HEK293 (cell line): ENCODE results near the gene TRIM24.

Source experiments
- CTCF ChIA-PET: fragments of 350-600 bp; formaldehyde crosslinking; extraction: SDS; loops from one replicate; lab custom pipeline; 2021; ENCODE audit warnings: antibody characterized with exemption; lab: Yijun Ruan, JAX
- POLR2A ChIA-PET: fragments of 300-600 bp; formaldehyde crosslinking; extraction: SDS; loops from one replicate; lab custom pipeline; 2020; ENCODE audit warnings: antibody characterized with exemption, inconsistent platforms; lab: Yijun Ruan, JAX
- H3K27ac ChIP-seq: fragments of 200-500 bp; sonication (Bioruptor generic); 2 replicates; pipeline ENCODE4 v1.5.1; 2014; ENCODE audit warnings: low read depth, low read length, control low read depth, inconsistent platforms; ENCODE audit errors: extremely low read depth
- H3K36me3 ChIP-seq, 2 experiments: fragments of 200-500 bp in 1 of 2; sonication (Bioruptor generic) in 1 of 2; 1 replicate in 1 of 2; 2 replicates in 1 of 2; pipeline ENCODE4 v1.5.1; 2014 to 2017; ENCODE audit warnings: inconsistent platforms in 2 of 2, low read length in 2 of 2; ENCODE audit not compliant: control insufficient read depth in 2 of 2, insufficient read depth in 1 of 2
- H3K4me1 ChIP-seq: fragments of 200-500 bp; sonication (Bioruptor generic); 2 replicates; pipeline ENCODE4 v1.5.1; 2014; ENCODE audit warnings: mild to moderate bottlenecking, low read length, inconsistent platforms; ENCODE audit not compliant: control insufficient read depth, insufficient read depth
- H3K4me3 ChIP-seq: 2 replicates; pipeline ENCODE4 v1.5.1; 2011; ENCODE audit warnings: low read depth, mild to moderate bottlenecking, control low read depth, low read length, moderate library complexity
- H3K9me3 ChIP-seq: fragments of 200-500 bp; sonication (Bioruptor generic); 2 replicates; pipeline ENCODE4 v1.5.1; 2014; ENCODE audit warnings: low read depth, low read length, inconsistent platforms; ENCODE audit not compliant: control insufficient read depth, insufficient read depth
- RBAK ChIP-seq: fragments of 450-650 bp; formaldehyde crosslinking; IDR thresholded peaks from 2 replicates; pipeline ENCODE4 v1.5.1; 2016; ENCODE audit warnings: missing biosample characterization, missing genetic modification characterization
- REPIN1 ChIP-seq: fragments of 450-650 bp; formaldehyde crosslinking; IDR thresholded peaks from 2 replicates; pipeline ENCODE4 v1.5.1; 2017; ENCODE audit warnings: missing biosample characterization, missing genetic modification characterization, low read depth
- ZBTB1 ChIP-seq: fragments of 450-650 bp; formaldehyde crosslinking; IDR thresholded peaks from 2 replicates; pipeline ENCODE4 v1.5.1; 2016; ENCODE audit warnings: missing biosample characterization, missing genetic modification characterization
- ZBTB48 ChIP-seq: fragments of 450-650 bp; formaldehyde crosslinking; IDR thresholded peaks from 2 replicates; pipeline ENCODE4 v1.5.1; 2016; ENCODE audit warnings: missing biosample characterization, missing genetic modification characterization
- ZFP41 ChIP-seq: fragments of 450-650 bp; formaldehyde crosslinking; IDR thresholded peaks from 2 replicates; pipeline ENCODE4 v1.5.1; 2016; ENCODE audit warnings: missing biosample characterization, missing genetic modification characterization, borderline replicate concordance
- ZNF112 ChIP-seq: fragments of 450-650 bp; formaldehyde crosslinking; IDR thresholded peaks from 2 replicates; pipeline ENCODE4 v1.5.0; 2017; ENCODE audit warnings: missing biosample characterization, missing genetic modification characterization
- ZNF157 ChIP-seq: fragments of 450-650 bp; formaldehyde crosslinking; IDR thresholded peaks from 2 replicates; pipeline ENCODE4 v1.5.1; 2016; ENCODE audit warnings: missing biosample characterization, missing genetic modification characterization
- ZNF223 ChIP-seq: fragments of 450-650 bp; formaldehyde crosslinking; IDR thresholded peaks from 2 replicates; pipeline ENCODE4 v1.5.1; 2016; ENCODE audit warnings: missing biosample characterization, missing genetic modification characterization
- ZNF335 ChIP-seq: fragments of 450-650 bp; formaldehyde crosslinking; conservative IDR thresholded peaks from 2 replicates; pipeline ENCODE4 v1.5.1; 2016; ENCODE audit warnings: missing biosample characterization, missing genetic modification characterization
- ZNF341 ChIP-seq: fragments of 450-650 bp; formaldehyde crosslinking; IDR thresholded peaks from 2 replicates; pipeline ENCODE4; 2016; ENCODE audit warnings: low read depth, missing biosample characterization, missing genetic modification characterization
- ZNF37A ChIP-seq: fragments of 450-650 bp; IDR thresholded peaks from 2 replicates; pipeline ENCODE4 v1.5.1; 2018; ENCODE audit warnings: missing biosample characterization, missing genetic modification characterization
- ZNF555 ChIP-seq: fragments of 450-650 bp; formaldehyde crosslinking; conservative IDR thresholded peaks from 2 replicates; pipeline ENCODE4 v1.5.1; 2017; ENCODE audit warnings: missing biosample characterization, mild to moderate bottlenecking, missing genetic modification characterization, inconsistent platforms
- ZNF571 ChIP-seq: fragments of 450-650 bp; formaldehyde crosslinking; IDR thresholded peaks from 2 replicates; pipeline ENCODE4 v1.5.0; 2017; ENCODE audit warnings: missing biosample characterization, missing genetic modification characterization
- ZNF600 ChIP-seq: fragments of 450-650 bp; formaldehyde crosslinking; IDR thresholded peaks from 2 replicates; pipeline ENCODE4 v1.5.1; 2016; ENCODE audit warnings: missing biosample characterization, missing genetic modification characterization
- ZNF624 ChIP-seq: fragments of 450-650 bp; formaldehyde crosslinking; IDR thresholded peaks from 2 replicates; pipeline ENCODE4 v1.5.1; 2017; ENCODE audit warnings: missing biosample characterization, missing genetic modification characterization
- ZNF658 ChIP-seq: fragments of 450-650 bp; formaldehyde crosslinking; IDR thresholded peaks from 2 replicates; pipeline ENCODE4; 2016; ENCODE audit warnings: missing biosample characterization, missing genetic modification characterization
- ZNF670 ChIP-seq: fragments of 450-650 bp; formaldehyde crosslinking; IDR thresholded peaks from 2 replicates; pipeline ENCODE4 v1.5.1; 2016; ENCODE audit warnings: missing biosample characterization, missing genetic modification characterization, low read depth
- ZNF768 ChIP-seq: fragments of 450-650 bp; formaldehyde crosslinking; IDR thresholded peaks from 2 replicates; pipeline ENCODE4 v1.5.1; 2018; ENCODE audit warnings: missing biosample characterization, mild to moderate bottlenecking, missing genetic modification characterization
- ZNF792 ChIP-seq: fragments of 450-650 bp; formaldehyde crosslinking; IDR thresholded peaks from 2 replicates; pipeline ENCODE4 v1.5.1; 2016; ENCODE audit warnings: missing biosample characterization, missing genetic modification characterization
- ZNF830 ChIP-seq: fragments of 450-650 bp; IDR thresholded peaks from 2 replicates; pipeline ENCODE4 v1.5.0; 2018; ENCODE audit warnings: missing biosample characterization, missing genetic modification characterization, low read depth, mild to moderate bottlenecking, moderate library complexity
- TF ChIP-seq, protein P1 (sequence below): fragments of 450-650 bp; formaldehyde crosslinking; IDR thresholded peaks from 2 replicates; pipeline ENCODE4 v1.5.1; 2017; ENCODE audit warnings: missing biosample characterization, mild to moderate bottlenecking, missing genetic modification characterization, moderate library complexity
- TF ChIP-seq, protein P2 (sequence below): fragments of 450-650 bp; formaldehyde crosslinking; IDR thresholded peaks from 2 replicates; pipeline ENCODE4 v1.5.1; 2016; ENCODE audit warnings: missing biosample characterization, missing genetic modification characterization
- TF ChIP-seq, protein P3 (sequence below): fragments of 450-650 bp; formaldehyde crosslinking; IDR thresholded peaks from 2 replicates; pipeline ENCODE4 v1.5.1; 2017; ENCODE audit warnings: missing biosample characterization, missing genetic modification characterization
- TF ChIP-seq, protein P4 (sequence below): fragments of 450-650 bp; formaldehyde crosslinking; IDR thresholded peaks from 2 replicates; pipeline ENCODE4 v1.5.0; 2017; ENCODE audit warnings: missing biosample characterization, missing genetic modification characterization, borderline replicate concordance
- TF ChIP-seq, protein P5 (sequence below): fragments of 450-650 bp; formaldehyde crosslinking; IDR thresholded peaks from 2 replicates; pipeline ENCODE4 v1.5.1; 2017; ENCODE audit warnings: missing biosample characterization, missing genetic modification characterization
- TF ChIP-seq, protein P6 (sequence below): fragments of 450-650 bp; formaldehyde crosslinking; IDR thresholded peaks from 2 replicates; pipeline ENCODE4 v1.5.1; 2016; ENCODE audit warnings: missing biosample characterization, missing genetic modification characterization

Gene TRIM24

DNA sequence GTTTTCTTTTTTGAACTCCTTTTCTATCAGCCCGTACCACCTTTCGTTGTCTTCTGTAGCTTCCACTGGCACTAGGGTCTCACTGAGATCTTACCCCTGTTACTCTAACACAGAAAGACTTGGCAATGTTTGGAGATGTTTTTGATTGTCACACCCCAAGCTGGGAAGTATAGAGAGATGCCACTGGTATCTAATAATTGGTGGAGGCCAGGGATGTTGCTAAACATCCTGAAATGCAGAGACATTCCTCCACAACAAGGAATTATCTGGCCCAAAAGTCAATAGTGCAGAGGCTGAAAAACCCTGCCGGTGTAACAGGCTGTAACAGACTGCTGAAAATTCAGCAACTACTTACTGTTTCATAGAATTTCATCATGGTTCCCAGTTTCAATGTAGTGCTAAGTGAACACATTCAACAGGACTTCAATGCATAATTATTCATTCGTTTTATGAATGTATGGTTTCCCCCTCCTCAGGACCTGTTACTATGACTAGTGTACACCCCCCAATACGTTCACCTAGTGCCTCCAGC, 115.9 kb downstream of the TRIM24 start:
- peaks cover 24 to 79% of the 10 kb centered on the region in 2 experiments for H3K36me3 ChIP-seq
- H3K27ac ChIP-seq, result no peak overlapping the region
- no peaks in the 10 kb centered on the region for H3K9me3 ChIP-seq
- H3K4me3 ChIP-seq, result no peak overlapping the region
- ChIA-PET POLR2A (no interaction called here), CTCF (no interaction called here)
- TF ChIP-seq RBAK (tag by site-specific recombination) (no peak), ZNF335 (tag by site-specific recombination) (no peak), ZNF37A (tag by site-specific recombination) (no peak), ZNF555 (tag by site-specific recombination) (no peak), ZBTB1 (tag by site-specific recombination) (no peak), ZBTB48 (tag by site-specific recombination) (no peak), ZNF157 (tag by site-specific recombination) (no peak), ZNF223 (tag by site-specific recombination) (no peak), ZNF624 (tag by site-specific recombination) (no peak), ZNF658 (tag by site-specific recombination) (no peak), ZFP41 (tag by site-specific recombination) (no peak), ZNF792 (tag by site-specific recombination) (no peak), ZNF600 (tag by site-specific recombination) (no peak)
- TF ChIP-seq, protein P1, sequence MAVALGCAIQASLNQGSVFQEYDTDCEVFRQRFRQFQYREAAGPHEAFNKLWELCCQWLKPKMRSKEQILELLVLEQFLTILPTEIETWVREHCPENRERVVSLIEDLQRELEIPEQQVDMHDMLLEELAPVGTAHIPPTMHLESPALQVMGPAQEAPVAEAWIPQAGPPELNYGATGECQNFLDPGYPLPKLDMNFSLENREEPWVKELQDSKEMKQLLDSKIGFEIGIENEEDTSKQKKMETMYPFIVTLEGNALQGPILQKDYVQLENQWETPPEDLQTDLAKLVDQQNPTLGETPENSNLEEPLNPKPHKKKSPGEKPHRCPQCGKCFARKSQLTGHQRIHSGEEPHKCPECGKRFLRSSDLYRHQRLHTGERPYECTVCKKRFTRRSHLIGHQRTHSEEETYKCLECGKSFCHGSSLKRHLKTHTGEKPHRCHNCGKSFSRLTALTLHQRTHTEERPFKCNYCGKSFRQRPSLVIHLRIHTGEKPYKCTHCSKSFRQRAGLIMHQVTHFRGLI (tag by site-specific recombination), result no peak
- TF ChIP-seq, protein P2, sequence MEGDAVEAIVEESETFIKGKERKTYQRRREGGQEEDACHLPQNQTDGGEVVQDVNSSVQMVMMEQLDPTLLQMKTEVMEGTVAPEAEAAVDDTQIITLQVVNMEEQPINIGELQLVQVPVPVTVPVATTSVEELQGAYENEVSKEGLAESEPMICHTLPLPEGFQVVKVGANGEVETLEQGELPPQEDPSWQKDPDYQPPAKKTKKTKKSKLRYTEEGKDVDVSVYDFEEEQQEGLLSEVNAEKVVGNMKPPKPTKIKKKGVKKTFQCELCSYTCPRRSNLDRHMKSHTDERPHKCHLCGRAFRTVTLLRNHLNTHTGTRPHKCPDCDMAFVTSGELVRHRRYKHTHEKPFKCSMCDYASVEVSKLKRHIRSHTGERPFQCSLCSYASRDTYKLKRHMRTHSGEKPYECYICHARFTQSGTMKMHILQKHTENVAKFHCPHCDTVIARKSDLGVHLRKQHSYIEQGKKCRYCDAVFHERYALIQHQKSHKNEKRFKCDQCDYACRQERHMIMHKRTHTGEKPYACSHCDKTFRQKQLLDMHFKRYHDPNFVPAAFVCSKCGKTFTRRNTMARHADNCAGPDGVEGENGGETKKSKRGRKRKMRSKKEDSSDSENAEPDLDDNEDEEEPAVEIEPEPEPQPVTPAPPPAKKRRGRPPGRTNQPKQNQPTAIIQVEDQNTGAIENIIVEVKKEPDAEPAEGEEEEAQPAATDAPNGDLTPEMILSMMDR (tag by site-specific recombination), result no peak
- TF ChIP-seq, protein P3, sequence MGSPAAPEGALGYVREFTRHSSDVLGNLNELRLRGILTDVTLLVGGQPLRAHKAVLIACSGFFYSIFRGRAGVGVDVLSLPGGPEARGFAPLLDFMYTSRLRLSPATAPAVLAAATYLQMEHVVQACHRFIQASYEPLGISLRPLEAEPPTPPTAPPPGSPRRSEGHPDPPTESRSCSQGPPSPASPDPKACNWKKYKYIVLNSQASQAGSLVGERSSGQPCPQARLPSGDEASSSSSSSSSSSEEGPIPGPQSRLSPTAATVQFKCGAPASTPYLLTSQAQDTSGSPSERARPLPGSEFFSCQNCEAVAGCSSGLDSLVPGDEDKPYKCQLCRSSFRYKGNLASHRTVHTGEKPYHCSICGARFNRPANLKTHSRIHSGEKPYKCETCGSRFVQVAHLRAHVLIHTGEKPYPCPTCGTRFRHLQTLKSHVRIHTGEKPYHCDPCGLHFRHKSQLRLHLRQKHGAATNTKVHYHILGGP (tag by site-specific recombination), result no peak
- TF ChIP-seq, protein P4, sequence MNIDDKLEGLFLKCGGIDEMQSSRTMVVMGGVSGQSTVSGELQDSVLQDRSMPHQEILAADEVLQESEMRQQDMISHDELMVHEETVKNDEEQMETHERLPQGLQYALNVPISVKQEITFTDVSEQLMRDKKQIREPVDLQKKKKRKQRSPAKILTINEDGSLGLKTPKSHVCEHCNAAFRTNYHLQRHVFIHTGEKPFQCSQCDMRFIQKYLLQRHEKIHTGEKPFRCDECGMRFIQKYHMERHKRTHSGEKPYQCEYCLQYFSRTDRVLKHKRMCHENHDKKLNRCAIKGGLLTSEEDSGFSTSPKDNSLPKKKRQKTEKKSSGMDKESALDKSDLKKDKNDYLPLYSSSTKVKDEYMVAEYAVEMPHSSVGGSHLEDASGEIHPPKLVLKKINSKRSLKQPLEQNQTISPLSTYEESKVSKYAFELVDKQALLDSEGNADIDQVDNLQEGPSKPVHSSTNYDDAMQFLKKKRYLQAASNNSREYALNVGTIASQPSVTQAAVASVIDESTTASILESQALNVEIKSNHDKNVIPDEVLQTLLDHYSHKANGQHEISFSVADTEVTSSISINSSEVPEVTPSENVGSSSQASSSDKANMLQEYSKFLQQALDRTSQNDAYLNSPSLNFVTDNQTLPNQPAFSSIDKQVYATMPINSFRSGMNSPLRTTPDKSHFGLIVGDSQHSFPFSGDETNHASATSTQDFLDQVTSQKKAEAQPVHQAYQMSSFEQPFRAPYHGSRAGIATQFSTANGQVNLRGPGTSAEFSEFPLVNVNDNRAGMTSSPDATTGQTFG (tag by site-specific recombination), result no peak
- no peaks in the 10 kb centered on the region for H3K4me1 ChIP-seq

DNA sequence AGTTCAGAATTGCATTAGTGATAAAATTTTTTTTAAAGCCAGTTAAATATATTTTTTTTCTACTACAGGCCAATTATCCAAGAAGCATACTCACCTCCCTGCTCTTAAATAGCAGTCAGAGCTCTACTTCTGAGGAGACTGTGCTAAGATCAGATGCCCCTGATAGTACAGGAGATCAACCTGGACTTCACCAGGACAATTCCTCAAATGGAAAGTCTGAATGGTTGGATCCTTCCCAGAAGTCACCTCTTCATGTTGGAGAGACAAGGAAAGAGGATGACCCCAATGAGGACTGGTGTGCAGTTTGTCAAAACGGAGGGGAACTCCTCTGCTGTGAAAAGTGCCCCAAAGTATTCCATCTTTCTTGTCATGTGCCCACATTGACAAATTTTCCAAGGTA, 119.1 kb downstream of the TRIM24 start:
- Histone ChIP-seq H3K4me1 (no peaks in the 10 kb centered on the region), H3K9me3 (no peaks in the 10 kb centered on the region), H3K36me3 (peaks cover 14 to 78% of the 10 kb centered on the region in 2 experiments), H3K27ac (no peak overlapping the region), H3K4me3 (no peak overlapping the region)
- ChIA-PET POLR2A (no interaction called here), CTCF (interaction anchor here (0.6 kb wide), 1 partner anchor 21 kb away, joined by 3 read pairs; no protein-coding TSS in a partner anchor)
- TF ChIP-seq ZNF830 (no peak), REPIN1 (tag by site-specific recombination) (no peak), ZNF768 (tag by site-specific recombination) (no peak), ZNF341 (no peak), ZNF571 (no peak), ZNF600 (tag by site-specific recombination) (no peak), ZNF670 (tag by site-specific recombination) (no peak), ZNF112 (tag by site-specific recombination) (no peak)
- TF ChIP-seq, protein P5, sequence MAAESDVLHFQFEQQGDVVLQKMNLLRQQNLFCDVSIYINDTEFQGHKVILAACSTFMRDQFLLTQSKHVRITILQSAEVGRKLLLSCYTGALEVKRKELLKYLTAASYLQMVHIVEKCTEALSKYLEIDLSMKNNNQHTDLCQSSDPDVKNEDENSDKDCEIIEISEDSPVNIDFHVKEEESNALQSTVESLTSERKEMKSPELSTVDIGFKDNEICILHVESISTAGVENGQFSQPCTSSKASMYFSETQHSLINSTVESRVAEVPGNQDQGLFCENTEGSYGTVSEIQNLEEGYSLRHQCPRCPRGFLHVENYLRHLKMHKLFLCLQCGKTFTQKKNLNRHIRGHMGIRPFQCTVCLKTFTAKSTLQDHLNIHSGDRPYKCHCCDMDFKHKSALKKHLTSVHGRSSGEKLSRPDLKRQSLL, result no peak
- TF ChIP-seq, protein P6, sequence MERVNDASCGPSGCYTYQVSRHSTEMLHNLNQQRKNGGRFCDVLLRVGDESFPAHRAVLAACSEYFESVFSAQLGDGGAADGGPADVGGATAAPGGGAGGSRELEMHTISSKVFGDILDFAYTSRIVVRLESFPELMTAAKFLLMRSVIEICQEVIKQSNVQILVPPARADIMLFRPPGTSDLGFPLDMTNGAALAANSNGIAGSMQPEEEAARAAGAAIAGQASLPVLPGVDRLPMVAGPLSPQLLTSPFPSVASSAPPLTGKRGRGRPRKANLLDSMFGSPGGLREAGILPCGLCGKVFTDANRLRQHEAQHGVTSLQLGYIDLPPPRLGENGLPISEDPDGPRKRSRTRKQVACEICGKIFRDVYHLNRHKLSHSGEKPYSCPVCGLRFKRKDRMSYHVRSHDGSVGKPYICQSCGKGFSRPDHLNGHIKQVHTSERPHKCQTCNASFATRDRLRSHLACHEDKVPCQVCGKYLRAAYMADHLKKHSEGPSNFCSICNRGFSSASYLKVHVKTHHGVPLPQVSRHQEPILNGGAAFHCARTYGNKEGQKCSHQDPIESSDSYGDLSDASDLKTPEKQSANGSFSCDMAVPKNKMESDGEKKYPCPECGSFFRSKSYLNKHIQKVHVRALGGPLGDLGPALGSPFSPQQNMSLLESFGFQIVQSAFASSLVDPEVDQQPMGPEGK, result no peak
